NCI-H1436 treated with DMSO at 0.1 percent for 48 hours (cell line): ENCODE data around the gene HNRNPM.

Experiments used
- DNase-seq: peaks from one replicate; lab custom pipeline; 2025; lab: John Stamatoyannopoulos, UW

Gene HNRNPM

GRCh38 chr19:8460516-8461298 is 15.9 kb downstream of the HNRNPM start:
- DNase-seq: no peak

GRCh38 chr19:8461376-8461775 is 16.6 kb downstream of the HNRNPM start:
- no peak for DNase-seq

DNA sequence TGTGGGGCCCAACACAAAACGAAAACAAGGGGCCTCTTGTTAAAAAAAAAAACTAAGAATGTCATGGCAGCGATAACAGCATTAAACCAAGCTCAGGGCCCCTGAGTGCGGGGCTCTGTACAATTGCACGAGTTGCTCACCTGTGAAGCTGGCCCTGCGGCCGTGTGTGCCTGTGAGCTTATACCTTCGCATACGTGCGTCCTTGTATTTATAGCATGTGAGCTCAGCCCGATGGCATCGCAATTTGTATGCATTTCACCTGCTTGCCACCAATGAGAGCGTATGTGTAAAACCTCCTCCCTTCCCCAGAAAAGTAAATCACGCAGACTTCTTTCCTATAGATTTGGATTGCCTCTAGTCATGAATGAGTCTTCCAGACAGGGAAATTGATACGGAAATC is 17.1 kb downstream of the HNRNPM start:
- DNase-seq: no peak

DNA sequence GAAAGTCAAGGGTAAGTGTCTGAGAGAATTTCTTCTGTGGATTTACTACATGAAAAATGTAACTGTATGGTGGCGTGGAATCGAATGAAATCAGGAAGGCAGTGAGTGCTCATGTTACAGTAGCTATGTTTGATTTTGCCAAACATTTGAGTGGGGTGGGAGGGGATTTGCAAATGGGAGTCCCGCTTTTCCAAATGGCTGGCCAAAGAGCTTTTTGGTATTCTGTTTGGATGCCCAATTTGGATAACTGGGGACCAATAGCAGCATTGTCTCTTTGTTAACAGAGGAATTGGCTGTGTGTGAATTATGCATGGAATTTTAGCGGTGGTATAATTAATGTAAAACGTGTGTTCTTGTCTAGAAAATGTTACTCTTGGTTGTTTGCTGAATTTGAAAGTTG is 17.8 kb downstream of the HNRNPM start:
- no peak for DNase-seq

DNA sequence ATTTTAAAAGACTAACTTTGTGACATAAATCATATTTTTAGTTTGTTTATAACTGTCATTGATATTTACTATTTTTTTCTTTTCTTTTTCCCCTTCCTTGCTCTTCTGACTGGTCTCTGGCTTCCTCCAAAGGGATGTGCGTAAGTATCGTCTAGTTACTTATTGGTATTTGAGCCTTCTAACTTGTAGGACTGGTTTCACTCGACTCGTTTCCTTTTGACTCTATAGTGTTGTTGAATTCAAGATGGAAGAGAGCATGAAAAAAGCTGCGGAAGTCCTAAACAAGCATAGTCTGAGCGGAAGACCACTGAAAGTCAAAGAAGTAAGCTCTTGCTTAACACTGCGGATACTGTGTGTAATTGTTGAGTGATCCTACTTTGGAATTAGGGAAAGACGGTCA is 18.6 kb downstream of the HNRNPM start:
- DNase-seq: no peak

GRCh38 chr19:8466018-8466417 is 21.2 kb downstream of the HNRNPM start:
- no peak for DNase-seq

GRCh38 chr19:8468124-8468523 is 23.3 kb downstream of the HNRNPM start:
- DNase-seq: no peak

DNA sequence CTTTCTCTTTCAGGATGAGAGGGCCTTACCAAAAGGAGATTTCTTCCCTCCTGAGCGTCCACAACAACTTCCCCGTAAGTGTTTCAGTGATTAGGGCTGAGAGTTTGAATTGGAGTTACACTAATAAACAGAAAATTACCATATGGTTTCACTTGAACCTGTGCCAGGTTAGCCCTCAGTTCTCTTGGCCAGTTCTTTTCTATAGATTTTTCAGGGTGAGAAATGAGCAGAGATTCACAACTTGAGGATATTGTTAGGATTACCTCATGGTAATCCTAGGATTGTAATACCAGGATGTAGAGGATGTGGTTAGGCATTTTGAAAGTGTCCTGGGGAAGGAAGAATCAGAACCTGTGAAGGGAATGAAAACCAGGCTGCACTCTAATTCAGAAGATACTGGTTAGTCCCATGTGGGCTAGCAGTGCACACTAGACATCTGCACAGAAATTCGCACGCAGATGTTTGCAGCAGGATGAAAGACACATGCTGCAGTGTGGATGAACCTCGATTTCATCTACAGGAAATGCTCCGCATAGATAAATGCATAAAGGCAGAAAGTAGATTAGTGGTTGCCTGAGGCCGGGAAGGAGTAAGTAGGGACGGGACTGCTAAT is 24.1 kb downstream of the HNRNPM start:
- DNase-seq: no peak

DNA sequence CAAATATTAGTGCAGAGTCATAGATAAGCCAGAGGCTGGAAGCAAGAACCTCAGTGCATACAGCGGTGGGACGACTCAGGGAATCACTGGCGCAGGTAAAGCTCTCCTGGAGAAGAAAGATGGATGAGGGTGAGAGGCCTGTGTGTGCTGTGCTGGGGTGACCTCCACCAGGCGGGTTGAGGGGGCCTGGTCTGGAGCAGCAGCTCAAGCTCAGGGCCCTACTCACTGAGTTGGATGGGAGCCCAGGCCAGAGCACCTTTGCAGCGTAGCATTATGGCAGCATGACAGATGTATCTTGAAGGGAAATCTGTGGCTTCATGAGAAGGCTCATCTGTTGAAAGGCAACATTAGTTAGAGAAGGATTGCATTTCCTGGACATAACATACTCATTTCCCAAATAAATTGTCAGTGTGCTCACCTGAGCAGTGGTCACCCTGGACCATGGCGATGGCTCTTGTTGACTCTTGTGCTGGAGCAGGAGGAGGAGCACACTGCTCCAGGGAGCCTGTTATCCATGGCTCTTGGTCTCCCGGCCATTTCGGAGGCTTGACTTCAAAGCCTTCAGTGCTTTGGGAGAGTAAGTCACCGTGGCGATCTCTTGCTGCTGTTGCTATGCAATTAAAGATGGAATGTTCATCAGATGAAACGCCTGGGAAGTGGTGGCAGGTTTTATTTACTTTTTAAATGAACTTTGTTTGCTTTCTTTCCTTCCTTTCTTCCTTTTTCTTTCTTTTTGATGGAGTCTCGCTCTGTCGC is 25.0 kb downstream of the HNRNPM start:
- no peak for DNase-seq

DNA sequence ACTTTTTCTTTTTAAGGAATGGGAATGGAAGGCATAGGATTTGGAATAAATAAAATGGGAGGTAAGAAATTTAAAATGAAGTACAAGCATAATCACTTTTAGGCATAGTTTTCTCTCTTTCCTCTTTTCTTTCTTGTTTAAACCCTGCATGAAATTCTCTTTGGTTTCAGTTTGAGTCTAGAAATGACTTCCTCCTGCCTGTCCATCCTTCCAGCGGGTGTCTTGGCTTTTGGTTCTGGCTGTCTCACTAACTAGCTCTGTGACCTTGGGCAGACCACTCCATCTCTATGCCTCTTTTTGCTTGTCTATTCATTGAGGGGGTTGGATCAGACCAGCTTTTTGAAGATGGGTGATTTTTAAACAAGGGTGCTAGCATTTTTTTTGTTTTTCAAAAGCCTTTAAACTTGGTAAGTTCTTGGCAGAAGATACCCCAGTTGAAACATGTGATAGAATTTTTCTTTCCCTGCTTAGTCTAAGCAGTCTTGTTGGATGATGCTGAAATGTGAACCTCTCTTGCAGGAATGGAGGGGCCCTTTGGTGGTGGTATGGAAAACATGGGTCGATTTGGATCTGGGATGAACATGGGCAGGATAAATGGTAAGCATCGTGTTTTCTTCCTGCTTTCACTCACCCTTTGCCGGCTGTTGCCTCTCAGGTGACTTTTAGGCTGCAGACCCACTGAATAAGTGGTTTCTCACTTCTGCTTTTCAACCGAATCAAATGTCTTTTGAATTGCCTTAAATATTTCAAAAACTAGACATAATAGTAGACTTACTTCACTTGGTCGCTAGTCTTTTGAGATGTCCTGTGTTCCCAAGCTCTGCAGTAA is 29.1 kb downstream of the HNRNPM start:
- no peak for DNase-seq

DNA sequence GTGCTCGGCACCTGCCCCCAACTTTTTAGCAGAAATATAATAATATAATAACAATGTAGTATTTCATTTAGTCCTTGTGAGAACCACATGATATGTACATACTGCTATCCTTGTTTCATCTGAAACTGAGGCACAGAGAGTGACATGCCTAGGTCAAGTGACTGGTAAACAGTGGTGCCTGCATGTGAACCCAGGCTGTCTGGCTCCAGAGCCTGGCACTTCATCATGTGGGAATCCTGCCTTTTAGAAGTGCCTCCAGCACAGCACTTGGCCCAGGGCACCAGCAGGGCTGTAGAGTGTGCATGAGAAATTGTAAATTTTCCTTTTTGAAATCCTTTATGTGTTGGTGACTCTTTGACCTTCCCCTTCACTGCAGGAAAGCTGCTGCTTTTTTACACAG is 30.2 kb downstream of the HNRNPM start:
- DNase-seq: no peak

- DNase-seq: no peak
These were observed 31.7 kb downstream of the HNRNPM start for GRCh38 chr19:8476524-8476923.

GRCh38 chr19:8477889-8478288 is 33.1 kb downstream of the HNRNPM start:
- no peak for DNase-seq

DNA sequence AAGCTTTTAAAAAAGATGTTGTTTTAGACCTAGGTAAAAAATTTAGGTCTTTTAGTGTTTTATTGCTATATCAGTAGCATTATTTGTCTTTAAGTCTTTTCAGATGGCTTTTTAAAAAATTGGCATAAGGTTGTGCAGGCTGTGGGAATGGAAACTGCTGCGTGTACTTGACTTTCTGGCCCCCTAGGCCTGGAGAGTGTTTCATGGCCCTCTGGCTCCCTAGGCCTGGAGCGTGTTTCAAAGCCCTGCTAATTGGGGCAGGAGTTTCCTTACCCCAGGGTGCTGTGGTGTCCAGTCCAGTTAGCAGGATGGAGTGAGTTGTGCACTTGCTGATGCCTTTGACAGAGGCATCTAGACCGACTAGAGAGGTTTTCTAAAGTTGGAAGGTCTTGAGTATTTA is 33.8 kb downstream of the HNRNPM start:
- DNase-seq: no peak

DNA sequence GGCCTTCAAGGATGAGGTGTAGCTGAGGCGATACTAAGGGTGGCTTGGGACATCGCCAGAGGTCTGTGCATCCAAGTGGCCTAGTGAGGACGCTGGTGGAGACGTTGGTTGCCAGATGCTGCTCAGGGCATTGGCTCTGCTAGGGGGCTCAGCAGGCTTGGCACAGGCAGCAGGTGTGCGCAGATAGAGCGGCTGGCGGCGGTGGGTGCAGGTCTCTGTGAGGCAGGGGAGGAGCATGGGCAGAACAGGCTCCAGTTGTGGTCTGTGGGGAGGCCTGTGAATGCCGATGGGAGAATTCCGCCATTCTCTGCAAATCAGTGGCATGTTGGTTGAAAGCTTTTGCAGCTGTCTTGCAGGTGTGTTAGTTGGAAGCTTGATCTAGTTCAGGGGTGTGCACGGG is 36.4 kb downstream of the HNRNPM start:
- DNase-seq: no peak

DNA sequence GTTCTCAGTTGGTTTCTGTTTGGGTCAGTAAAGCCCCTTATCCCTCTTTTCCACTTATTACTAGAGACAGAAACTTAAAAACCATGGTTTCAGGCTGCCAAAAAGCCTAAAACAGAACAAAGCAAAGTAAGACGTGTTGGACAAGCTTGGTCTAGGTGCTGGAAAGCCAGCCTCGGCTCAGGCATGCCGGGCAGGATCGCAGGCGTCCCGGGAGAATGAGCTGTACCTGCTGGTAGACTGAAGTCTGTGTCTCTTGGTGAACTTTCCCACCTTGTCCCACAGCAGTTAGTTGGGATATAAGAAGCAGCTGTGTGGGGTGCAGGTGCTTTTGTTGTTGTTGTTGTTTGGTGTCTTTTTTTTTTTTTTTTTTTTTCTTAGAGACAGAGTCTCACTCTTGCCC is 36.8 kb downstream of the HNRNPM start:
- no peak for DNase-seq

- DNase-seq: no peak
These were observed 37.9 kb downstream of the HNRNPM start for GRCh38 chr19:8482696-8483095.

DNA sequence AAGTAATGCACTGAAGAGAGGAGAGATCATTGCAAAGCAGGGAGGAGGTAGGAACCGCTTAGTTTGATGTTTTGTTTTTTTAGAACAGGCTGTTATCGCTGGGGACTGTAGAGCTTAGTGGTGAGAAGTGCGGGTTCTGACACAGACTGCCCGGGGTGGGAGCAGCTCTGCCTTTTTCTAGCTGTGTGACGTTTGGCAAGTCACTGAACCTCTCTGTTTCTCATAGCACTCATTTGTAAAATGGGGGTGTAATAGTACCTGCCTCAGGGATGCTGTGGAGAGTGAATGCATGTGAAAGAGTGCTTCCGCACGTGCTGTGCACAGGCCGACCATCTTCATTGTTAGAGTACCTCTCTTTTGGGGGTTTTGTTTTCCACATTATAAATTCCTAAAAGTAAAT is 38.4 kb downstream of the HNRNPM start:
- no peak for DNase-seq

DNA sequence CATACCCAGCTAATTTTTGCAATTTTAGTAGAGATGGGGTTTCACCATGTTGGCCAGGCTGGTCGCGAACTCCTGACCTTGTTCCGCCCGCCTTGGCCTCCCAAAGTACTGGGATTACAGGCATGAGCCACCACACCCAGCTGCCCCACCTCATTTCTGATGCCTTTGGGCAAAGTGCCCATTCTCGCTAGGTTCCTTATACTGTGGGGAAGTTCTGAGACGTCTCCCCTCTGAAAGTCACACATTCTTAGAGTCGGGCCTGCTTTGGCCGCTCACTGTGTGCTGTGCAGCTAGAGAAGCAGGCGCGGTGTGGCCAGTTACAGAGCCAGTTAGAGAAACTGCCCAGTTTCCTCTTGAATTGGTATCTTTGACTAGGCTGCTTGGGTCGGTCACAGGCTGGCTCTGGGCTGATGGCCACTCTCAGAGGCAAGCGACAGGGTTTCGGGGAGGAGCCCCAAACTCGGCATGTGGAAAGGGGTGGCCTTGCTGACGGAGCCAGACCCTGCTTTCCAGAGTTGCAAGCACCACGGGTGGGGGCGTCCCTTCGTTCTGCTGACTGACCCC is 39.6 kb downstream of the HNRNPM start:
- DNase-seq: no peak

GRCh38 chr19:8485561-8486371 is 41.0 kb downstream of the HNRNPM start:
- no peak for DNase-seq

DNA sequence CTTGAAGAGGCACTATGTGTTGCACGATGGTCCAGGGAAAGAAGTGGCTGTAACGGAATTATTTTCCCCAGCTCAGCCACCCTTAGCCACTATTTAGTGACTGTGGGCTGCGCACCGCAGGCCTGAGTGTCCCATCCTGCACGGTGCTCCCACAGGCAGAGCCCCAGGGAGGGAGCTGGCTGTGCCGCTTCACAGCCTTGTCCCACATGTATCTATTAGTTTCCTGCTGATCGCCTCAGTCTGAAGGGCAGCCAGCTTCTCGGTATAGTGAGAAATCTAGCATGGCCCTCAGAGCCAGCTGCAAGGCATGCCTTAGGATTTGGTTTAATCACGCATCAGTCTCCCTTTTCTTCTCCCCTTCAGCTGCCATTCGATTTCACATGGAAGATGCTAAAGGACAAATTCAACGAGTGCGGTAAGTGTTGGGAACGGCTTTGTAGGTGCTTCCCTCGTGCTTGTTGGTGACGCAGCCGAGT is 41.9 kb downstream of the HNRNPM start:
- no peak for DNase-seq
